ENCODE results near the gene DNAH1. TPM values are rescaled to one million over a fixed set of nuclear protein-coding genes. Genes with fewer than 3 reads are reported as not detected.
"Not testable (repeated sequence)": the region's sequence is repeated elsewhere in the genome, so short reads cannot be mapped to it uniquely, and the experiment has no call there.

DNAH1 gene
- total RNA-seq, 4 donors from 2014 or later: 12.0 to 26.1 (median 15.5) TPM

GRCh38 chr3:52272831-52273230 is 43.3 kb upstream of the DNAH1 start:
- Histone ChIP-seq H3K27me3 (no peaks in the 10 kb centered on the region), H3K27ac (peak overlapping the region in 1 of 4 donors; percentile 79), H3K36me3 (peaks cover 0 to 33% (median 10%) of the 10 kb centered on the region in 3 donors), H3K4me1 (peaks cover 0 to 94% (median 56%) of the 10 kb centered on the region in 4 donors), H3K9me3 (no peaks in the 10 kb centered on the region), H3K4me3 (no peak overlapping the region)
- 80 to 81% methylated on average over 3 of the region's 3 CpGs for WGBS, 2 donors
- no peak for TF ChIP-seq POLR2A (IDR thresholded peaks at IDR 0.05)
- TF ChIP-seq CTCF (IDR thresholded peaks at IDR 0.05): no peak
- TF ChIP-seq EP300 (IDR thresholded peaks at IDR 0.05): no peak
- no peak for DNase-seq (ENCODE audit: low spot score in 2 of 2)

- peaks cover 0 to 16% (median 0%) of the 10 kb centered on the region in 3 donors for H3K36me3 ChIP-seq
- H3K9me3 ChIP-seq; H3K27ac ChIP-seq; H3K4me3 ChIP-seq; DNase-seq (ENCODE audit: low spot score in 2 of 2); H3K27me3 ChIP-seq: not testable (repeated sequence)
- 91 to 93% methylated on average over 18 of the region's 18 CpGs for WGBS, 2 donors
- H3K4me1 ChIP-seq: peaks cover 0 to 84% (median 46%) of the 10 kb centered on the region in 4 donors
These were observed 41.3 kb upstream of the DNAH1 start for GRCh38 chr3:52274781-52275180.

- no peaks in the 10 kb centered on the region for H3K27me3 ChIP-seq
- peak; percentile 39 to 60 for DNase-seq (ENCODE audit: low spot score in 2 of 2)
- 1 to 2% methylated on average over 28 of the region's 28 CpGs for WGBS, 2 donors
- peaks cover 0 to 20% (median 0%) of the 10 kb centered on the region in 3 donors for H3K36me3 ChIP-seq
- TF ChIP-seq EP300 (IDR thresholded peaks at IDR 0.05): peak in 1 of 2 donors; percentile 68
- TF ChIP-seq CTCF (IDR thresholded peaks at IDR 0.05): no peak
- peak; percentile 12 to 31 for TF ChIP-seq POLR2A (IDR thresholded peaks at IDR 0.05)
- H3K4me3 ChIP-seq: peak overlapping the region; percentile 60 to 94 (median 82)
- peak overlapping the region; percentile 83 to 97 (median 93) for H3K27ac ChIP-seq
- H3K9me3 ChIP-seq: no peaks in the 10 kb centered on the region
- peaks cover 0 to 67% (median 28%) of the 10 kb centered on the region in 4 donors for H3K4me1 ChIP-seq
These were observed 38.8 kb upstream of the DNAH1 start for GRCh38 chr3:52277071-52277964.

GRCh38 chr3:52277972-52278509 is 38.1 kb upstream of the DNAH1 start:
- Histone ChIP-seq H3K36me3 (peaks cover 0 to 19% (median 0%) of the 10 kb centered on the region in 3 donors), H3K9me3 (no peaks in the 10 kb centered on the region), H3K27ac (peak overlapping the region; percentile 83 to 97 (median 93)), H3K27me3 (no peaks in the 10 kb centered on the region), H3K4me1 (peaks cover 0 to 60% (median 28%) of the 10 kb centered on the region in 4 donors), H3K4me3 (peak overlapping the region; percentile 60 to 94 (median 82))
- TF ChIP-seq POLR2A (IDR thresholded peaks at IDR 0.05) (no peak), EP300 (IDR thresholded peaks at IDR 0.05) (no peak), CTCF (IDR thresholded peaks at IDR 0.05) (peak; percentile 9 to 35 (median 24))
- 0% methylated on average over 11 to 44 of the region's 54 CpGs for WGBS, 2 donors
- no peak for DNase-seq (ENCODE audit: low spot score in 2 of 2)

- Histone ChIP-seq H3K27me3 (no peaks in the 10 kb centered on the region), H3K27ac (peak within 1 kb of the TSS; percentile 83 to 97 (median 93)), H3K36me3 (peaks cover 0 to 17% (median 0%) of the 10 kb centered on the region in 3 donors), H3K4me3 (peak within 1 kb of the TSS; percentile 60 to 94 (median 82)), H3K4me1 (peaks cover 0 to 54% (median 28%) of the 10 kb centered on the region in 4 donors), H3K9me3 (no peaks in the 10 kb centered on the region)
- peak; percentile 71 to 94 for TF ChIP-seq POLR2A (IDR thresholded peaks at IDR 0.05)
- peak; percentile 34 to 73 (median 44) for TF ChIP-seq CTCF (IDR thresholded peaks at IDR 0.05)
- peak in 1 of 2 donors; percentile 97 for TF ChIP-seq EP300 (IDR thresholded peaks at IDR 0.05)
- 0% methylated on average over 21 to 43 of the region's 58 CpGs for WGBS, 2 donors
- peak; percentile 94 to 96 for DNase-seq (ENCODE audit: low spot score in 2 of 2)
These were observed 37.5 kb upstream of the DNAH1 start, which contains the start of gene WDR82 for GRCh38 chr3:52278510-52279069. WDR82 (minus strand) TSS chr3:52278649; CDS start chr3:52278361, 288 bp downstream.
